Activated CD8-positive, alpha-beta T cell treated with anti-CD3 and anti-CD28 coated beads for 36 hours (primary cell): ENCODE measurements around the gene SPNS2. TPM values are rescaled to one million over a fixed set of nuclear protein-coding genes. Genes with fewer than 3 reads are reported as not detected.

Experiments
- ATAC-seq: fragments of 200-7000 bp; cut with Tn5 transposase; one replicate; pipeline ENCODE4 v1.10.0; 2021; ENCODE audit warnings: mild to moderate bottlenecking, moderate library complexity
- CTCF ChIA-PET: fragments of 350-600 bp; sonication (Branson Sonifier 250); formaldehyde crosslinking; loops from one replicate; lab custom pipeline; 2021; ENCODE audit warnings: antibody characterized with exemption; lab: Charles Lee
- POLR2A ChIA-PET: fragments of 350-600 bp; sonication (Branson Sonifier 250); formaldehyde crosslinking; loops from one replicate; lab custom pipeline; 2021; ENCODE audit warnings: antibody characterized with exemption; lab: Charles Lee
- DNase-seq: peaks from one replicate; pipeline ENCODE4 v3.0.0-alpha.2; 2020
- H3K27ac Mint-ChIP-seq: one replicate; pipeline ENCODE4 v1.8.0; 2021; ENCODE audit warnings: mild to moderate bottlenecking, mixed read lengths
- H3K27me3 Mint-ChIP-seq: one replicate; pipeline ENCODE4 v1.8.0; 2021; ENCODE audit warnings: mixed read lengths
- H3K36me3 Mint-ChIP-seq: one replicate; pipeline ENCODE4 v1.8.0; 2021; ENCODE audit warnings: low read depth, mixed read lengths
- H3K4me1 Mint-ChIP-seq: one replicate; pipeline ENCODE4 v1.8.0; 2021; ENCODE audit warnings: low read depth, mixed read lengths
- H3K4me3 Mint-ChIP-seq: one replicate; pipeline ENCODE4 v1.8.0; 2021; ENCODE audit warnings: mild to moderate bottlenecking, moderate library complexity, mixed read lengths
- H3K9me3 Mint-ChIP-seq: one replicate; pipeline ENCODE4 v1.8.0; 2021; ENCODE audit warnings: mixed read lengths
- CTCF ChIP-seq: fragments of 200-600 bp; IDR thresholded peaks from one replicate; pipeline ENCODE4 v1.8.0; 2022; ENCODE audit warnings: antibody characterized with exemption, mild to moderate bottlenecking
- intact Hi-C: fragments of 100-400 bp; cut with micrococcal nuclease; formaldehyde crosslinking; loops from one replicate; pipeline ENCODE4 v1.10.0; 2022
- total RNA-seq, 2 experiments: library from RNA; stranded (reverse); gene quantifications; one replicate each; pipeline ENCODE4 v1.2.3, GENCODE V29; 2021

SPNS2 gene
- total RNA-seq, 2 experiments from 2014 or later = 0.95 to 1.2 TPM

- ATAC-seq = no peak
These were observed 14.7 kb downstream of the SPNS2 start for GRCh38 chr17:4513113-4514032.

GRCh38 chr17:4514206-4514605 is 15.5 kb downstream of the SPNS2 start:
- Mint-ChIP-seq H3K36me3 (no peaks in the 10 kb centered on the region), H3K27ac (no peak overlapping the region), H3K4me3 (no peak overlapping the region), H3K9me3 (no peaks in the 10 kb centered on the region), H3K27me3 (no peaks in the 10 kb centered on the region), H3K4me1 (peaks cover 8% of the 10 kb centered on the region)
- intact Hi-C loops = no loop called here
- ATAC-seq = no peak
- CTCF ChIA-PET = interaction anchor here (0.7 kb wide), 1 partner anchor 52 kb away, joined by 3 read pairs; no protein-coding TSS in a partner anchor
- no peak for DNase-seq
- POLR2A ChIA-PET = no interaction called here
- no peak for TF ChIP-seq CTCF

More at GRCh38 chr17:4513113-4514032, 14.7 kb downstream of the SPNS2 start:
- no peak for DNase-seq
- intact Hi-C loops = no loop called here
- H3K9me3 Mint-ChIP-seq = no peaks in the 10 kb centered on the region
- H3K27me3 Mint-ChIP-seq = no peaks in the 10 kb centered on the region
- H3K4me1 Mint-ChIP-seq = peaks cover 15% of the 10 kb centered on the region
- H3K36me3 Mint-ChIP-seq = no peaks in the 10 kb centered on the region
- ChIA-PET CTCF (interaction anchor here (0.7 to 0.9 kb wide), 2 partner anchors 15 to 53 kb away, joined by 3 read pairs; partner anchors contain the start of gene SPNS2), POLR2A (no interaction called here)
- H3K27ac Mint-ChIP-seq = no peak overlapping the region
- H3K4me3 Mint-ChIP-seq = no peak overlapping the region
- TF ChIP-seq CTCF = no peak

GRCh38 chr17:4514779-4515178 is 16.1 kb downstream of the SPNS2 start:
- no peak for DNase-seq
- no peaks in the 10 kb centered on the region for H3K36me3 Mint-ChIP-seq
- H3K4me3 Mint-ChIP-seq = no peak overlapping the region
- no peaks in the 10 kb centered on the region for H3K27me3 Mint-ChIP-seq
- ChIA-PET CTCF (no interaction called here), POLR2A (no interaction called here)
- H3K9me3 Mint-ChIP-seq = no peaks in the 10 kb centered on the region
- no peak for TF ChIP-seq CTCF
- intact Hi-C loops = no loop called here
- H3K4me1 Mint-ChIP-seq = peaks cover 2% of the 10 kb centered on the region
- no peak overlapping the region for H3K27ac Mint-ChIP-seq
- no peak for ATAC-seq

GRCh38 chr17:4515501-4515900 is 16.8 kb downstream of the SPNS2 start:
- TF ChIP-seq CTCF = no peak
- Mint-ChIP-seq H3K4me1 (peaks cover 2% of the 10 kb centered on the region), H3K27ac (no peak overlapping the region), H3K27me3 (no peaks in the 10 kb centered on the region), H3K4me3 (no peak overlapping the region), H3K36me3 (no peaks in the 10 kb centered on the region), H3K9me3 (no peaks in the 10 kb centered on the region)
- ChIA-PET CTCF (no interaction called here), POLR2A (no interaction called here)
- DNase-seq = no peak
- intact Hi-C loops = no loop called here
- ATAC-seq = no peak

- TF ChIP-seq CTCF = no peak
- ATAC-seq = no peak
- POLR2A ChIA-PET = no interaction called here
- intact Hi-C loops = no loop called here
- Mint-ChIP-seq H3K4me1 (no peaks in the 10 kb centered on the region), H3K36me3 (no peaks in the 10 kb centered on the region), H3K27me3 (no peaks in the 10 kb centered on the region), H3K4me3 (no peak overlapping the region), H3K27ac (no peak overlapping the region), H3K9me3 (no peaks in the 10 kb centered on the region)
- DNase-seq = no peak
- CTCF ChIA-PET = interaction anchor here (0.7 to 2.1 kb wide), 3 partner anchors 50 to 317 kb away, joined by 4 to 8 read pairs (median 6); no protein-coding TSS in a partner anchor
These were observed 18.1 kb downstream of the SPNS2 start for GRCh38 chr17:4516735-4517134.
